ENCODE measurements around the gene OR2M2.

The OR2M2 gene, protein sequence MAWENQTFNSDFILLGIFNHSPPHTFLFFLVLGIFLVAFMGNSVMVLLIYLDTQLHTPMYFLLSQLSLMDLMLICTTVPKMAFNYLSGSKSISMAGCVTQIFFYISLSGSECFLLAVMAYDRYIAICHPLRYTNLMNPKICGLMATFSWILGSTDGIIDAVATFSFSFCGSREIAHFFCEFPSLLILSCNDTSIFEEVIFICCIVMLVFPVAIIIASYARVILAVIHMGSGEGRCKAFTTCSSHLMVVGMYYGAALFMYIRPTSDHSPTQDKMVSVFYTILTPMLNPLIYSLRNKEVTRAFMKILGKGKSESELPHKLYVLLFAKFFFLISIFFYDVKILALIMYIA

DNA sequence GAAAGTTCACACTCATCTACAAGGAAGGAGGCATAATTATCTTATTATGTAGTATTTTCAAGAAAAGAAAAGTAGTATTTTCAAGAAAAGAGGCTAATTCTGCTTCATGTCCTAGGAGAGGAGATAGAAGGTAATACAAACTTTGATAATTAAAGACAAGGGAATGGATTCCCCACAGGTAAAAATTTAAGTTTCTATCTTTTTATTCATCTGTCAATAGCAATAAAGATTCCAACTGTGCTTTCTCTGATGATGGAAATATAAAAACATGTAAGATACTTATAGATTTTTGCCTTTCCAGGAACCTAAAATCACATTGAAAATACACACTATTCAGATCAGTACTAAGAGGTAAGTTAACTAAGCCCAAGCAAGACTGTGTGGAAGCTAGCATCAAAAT lies at the start of gene OR2M2:
OR2M2 (plus strand) TSS at position 301 of the 400 bp plus-strand sequence. CDS start 5,165 bp downstream, outside the sequence.
- no peak for DNase-seq (ENCODE audit: low read depth)

DNA sequence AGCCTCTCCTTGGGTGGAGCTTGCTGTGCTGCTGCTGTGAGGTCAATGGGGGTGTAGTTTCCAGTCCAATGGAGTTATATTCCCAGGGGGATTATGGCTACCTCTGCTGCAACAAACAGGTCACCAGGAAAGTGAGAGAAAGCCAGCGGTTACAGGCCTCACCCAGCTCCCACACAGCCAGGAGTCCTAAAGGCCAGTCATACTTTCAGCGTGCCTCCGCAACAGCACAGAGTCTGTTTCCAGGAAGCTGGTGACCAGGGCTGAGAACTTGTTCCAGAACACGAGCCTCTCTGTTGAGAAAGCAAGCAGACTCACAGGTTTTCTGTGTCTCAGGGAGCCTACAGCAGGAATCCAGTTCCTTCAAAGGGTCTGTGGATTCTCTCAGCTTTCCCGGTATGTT lies 47.0 kb upstream of the OR2M2 start:
- DNase-seq (ENCODE audit: low read depth): no peak

DNA sequence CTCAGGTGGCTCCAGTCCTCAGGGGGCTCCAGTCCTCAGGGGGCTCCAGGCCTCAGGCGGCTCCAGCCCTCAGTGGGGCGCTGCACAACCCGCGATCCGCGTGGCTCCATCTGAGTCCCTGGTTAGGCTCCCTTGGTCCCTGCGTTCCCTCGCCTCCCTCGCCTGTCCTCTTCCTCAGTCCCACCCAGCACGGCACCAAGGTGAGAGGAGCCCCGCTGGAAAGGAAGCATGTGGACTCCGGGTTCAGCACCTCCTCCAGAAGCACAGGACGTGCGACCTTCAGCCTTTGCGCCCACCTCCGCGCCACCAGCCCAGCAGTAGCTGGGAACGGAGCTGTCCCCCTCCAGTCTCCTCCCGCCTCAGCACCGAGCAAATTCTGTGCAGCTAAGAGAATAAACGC lies 37.8 kb upstream of the OR2M2 start:
- DNase-seq (ENCODE audit: low read depth): no peak

GRCh38 chr1:248140846-248141245 lies 33.8 kb upstream of the OR2M2 start:
- no peak for DNase-seq (ENCODE audit: low read depth)

DNA sequence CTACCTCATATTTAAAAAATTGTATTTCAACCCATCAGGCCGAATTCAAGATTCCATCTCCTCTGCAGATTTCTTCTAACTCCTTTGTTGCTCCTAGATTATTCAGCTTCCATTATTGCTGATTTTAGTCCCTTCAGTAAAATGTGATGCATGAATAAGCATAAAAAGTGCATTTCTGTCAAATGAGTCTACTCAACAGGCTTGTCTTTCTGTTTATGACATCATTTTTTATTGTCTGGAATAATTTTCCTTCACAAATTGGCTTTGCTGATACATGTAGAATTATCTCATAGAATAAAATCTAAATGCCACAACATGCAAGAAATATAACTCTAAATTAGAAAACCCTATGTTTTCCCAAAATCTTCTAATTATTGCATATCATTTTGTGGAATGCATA lies 31.3 kb upstream of the OR2M2 start:
- DNase-seq (ENCODE audit: low read depth): no peak

DNA sequence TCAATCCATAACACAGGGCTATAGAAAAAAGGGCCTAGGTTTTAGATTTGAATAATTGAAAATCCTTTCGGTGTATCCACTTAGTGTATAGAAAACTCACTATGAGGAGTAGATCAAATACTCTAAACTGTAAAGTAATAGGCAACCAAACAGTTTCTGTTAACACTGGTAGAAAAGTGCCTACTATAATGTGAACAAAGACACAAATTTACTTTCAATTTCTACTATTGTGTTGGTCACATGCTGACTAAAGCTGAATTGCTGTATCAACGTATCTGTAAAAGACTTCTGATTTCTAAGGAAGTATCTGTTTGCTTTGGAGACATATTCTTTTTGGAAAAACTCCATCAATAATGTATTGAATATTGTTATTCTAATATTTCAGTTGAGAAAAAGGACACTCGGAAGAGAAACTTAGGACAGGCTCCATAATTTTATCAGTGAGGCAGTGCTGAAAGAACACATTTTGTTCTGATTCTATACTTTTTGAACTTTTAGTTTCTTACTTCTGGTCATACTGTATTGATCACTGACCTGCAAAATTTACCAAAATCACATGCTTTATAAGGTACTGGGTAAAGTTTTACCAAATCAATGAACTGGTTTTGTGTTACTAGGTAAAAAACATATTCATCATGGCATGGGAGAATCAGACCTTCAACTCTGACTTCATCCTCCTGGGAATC lies 30.0 kb upstream of the OR2M2 start, which contains the start of gene OR2M5:
OR2M5 (plus strand) TSS at position 636 of the 686 bp plus-strand sequence; CDS start at position 636, 0 bp downstream.
- no peak for DNase-seq (ENCODE audit: low read depth)

DNA sequence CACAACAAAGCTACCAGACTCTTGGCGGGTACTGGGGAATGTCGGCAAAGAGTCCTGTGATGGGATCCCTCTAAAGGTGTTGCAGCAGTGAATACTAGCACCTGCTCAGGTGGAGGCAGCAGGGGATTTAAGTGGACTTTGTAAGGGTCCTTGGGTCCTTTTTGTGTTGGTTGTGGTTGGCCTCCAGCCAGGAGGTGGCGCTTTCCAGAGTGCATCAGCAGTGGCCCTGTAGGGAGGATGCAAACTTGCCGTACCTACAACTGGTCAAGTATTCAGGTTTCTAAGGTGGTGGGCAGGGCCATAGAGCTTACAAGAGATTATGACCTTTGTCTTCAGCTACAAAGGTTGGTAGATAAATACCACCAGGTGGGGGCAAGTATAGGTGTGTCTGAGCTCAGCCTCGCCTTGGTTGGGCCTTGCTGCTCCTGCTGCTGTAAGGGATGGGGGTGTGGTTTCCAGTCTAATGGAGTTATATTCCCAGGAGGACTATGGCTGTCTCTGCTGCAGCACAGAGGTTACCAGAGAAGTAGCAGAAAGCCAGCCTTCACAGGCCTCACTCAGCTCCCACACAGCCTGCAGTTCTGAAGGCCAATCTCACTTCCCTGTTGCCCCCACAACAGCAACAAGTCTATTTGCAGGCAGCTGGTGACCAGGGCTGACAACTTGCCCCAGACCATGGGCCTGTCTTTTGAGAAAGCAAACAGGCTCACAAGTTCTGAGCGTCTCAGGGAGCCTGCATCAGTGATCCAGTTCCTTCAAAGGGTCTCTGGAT lies 22.4 kb upstream of the OR2M2 start:
- no peak for DNase-seq (ENCODE audit: low read depth)

- no peak for DNase-seq (ENCODE audit: low read depth)
Observed at GRCh38 chr1:248155927-248156326, 18.7 kb upstream of the OR2M2 start.

DNA sequence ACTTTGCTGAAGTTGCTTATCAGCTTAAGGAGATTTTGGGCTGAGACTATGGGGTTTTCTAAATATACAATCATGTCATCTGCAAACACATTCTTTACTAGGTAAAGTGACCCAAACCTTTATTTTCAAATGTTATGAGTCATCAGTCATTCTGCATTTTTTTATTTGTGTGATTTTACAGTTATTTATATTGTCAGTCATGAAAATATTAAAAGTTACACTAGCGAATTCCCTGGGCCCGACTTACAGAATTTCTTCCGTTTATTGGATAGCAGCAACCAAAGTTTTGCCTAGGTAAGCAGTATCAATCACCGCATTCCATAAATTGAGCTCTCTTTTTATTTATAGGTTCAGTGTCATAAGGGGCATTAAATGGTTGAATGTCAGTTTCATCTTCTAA lies 15.9 kb upstream of the OR2M2 start:
- no peak for DNase-seq (ENCODE audit: low read depth)

GRCh38 chr1:248164031-248164430 lies 10.6 kb upstream of the OR2M2 start:
- DNase-seq (ENCODE audit: low read depth): no peak

DNA sequence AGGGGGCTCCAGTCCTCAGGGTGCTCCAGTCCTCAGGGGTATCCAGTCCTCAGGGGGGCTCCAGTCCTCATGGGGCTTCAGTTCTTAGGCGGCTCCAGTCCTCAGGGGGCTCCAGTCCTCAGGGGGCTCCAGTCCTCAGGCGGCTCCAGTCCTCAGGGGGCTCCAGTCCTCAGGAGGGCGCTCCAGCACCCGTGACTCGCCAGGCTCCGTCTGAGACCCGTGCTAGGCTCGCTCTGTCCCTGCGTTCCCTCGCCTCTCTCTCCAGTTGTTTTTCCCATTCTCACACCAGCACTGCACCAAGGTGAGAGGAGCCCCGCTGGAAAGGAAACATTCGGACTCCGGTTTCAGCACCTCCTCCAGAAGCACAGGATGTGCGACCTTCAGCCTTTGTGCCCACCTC lies 9.4 kb upstream of the OR2M2 start:
- DNase-seq (ENCODE audit: low read depth): no peak

GRCh38 chr1:248183996-248184395 lies 9.4 kb downstream of the OR2M2 start:
- DNase-seq (ENCODE audit: low read depth): no peak

- no peak for DNase-seq (ENCODE audit: low read depth)
Observed at GRCh38 chr1:248187363-248187762, 12.7 kb downstream of the OR2M2 start.

GRCh38 chr1:248189026-248189425 lies 14.4 kb downstream of the OR2M2 start:
- no peak for DNase-seq (ENCODE audit: low read depth)

GRCh38 chr1:248194117-248194516 lies 19.5 kb downstream of the OR2M2 start:
- DNase-seq (ENCODE audit: low read depth): no peak

DNA sequence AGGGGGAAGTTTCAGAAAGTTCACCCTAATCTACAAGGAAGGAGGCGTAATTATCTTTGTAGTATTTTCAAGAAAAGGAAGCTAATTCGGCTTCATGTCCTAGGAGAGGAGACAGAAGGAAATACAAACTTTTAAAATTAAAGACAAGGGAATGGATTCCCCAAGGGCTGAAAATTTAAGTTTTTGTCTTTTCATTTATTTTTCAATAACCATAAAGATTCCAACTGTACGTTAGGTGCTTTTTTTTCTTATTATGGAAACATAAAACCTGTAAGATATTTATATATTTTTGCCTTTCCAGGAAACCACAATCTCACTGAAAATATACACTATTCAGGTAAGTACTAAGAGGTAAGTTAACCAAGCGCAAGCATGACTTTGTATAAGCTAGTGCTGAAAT lies 22.3 kb downstream of the OR2M2 start, which contains the start of gene OR2M3:
OR2M3 (plus strand) TSS at position 301 of the 400 bp plus-strand sequence. CDS start 5,803 bp downstream, outside the sequence.
- DNase-seq (ENCODE audit: low read depth): no peak

DNA sequence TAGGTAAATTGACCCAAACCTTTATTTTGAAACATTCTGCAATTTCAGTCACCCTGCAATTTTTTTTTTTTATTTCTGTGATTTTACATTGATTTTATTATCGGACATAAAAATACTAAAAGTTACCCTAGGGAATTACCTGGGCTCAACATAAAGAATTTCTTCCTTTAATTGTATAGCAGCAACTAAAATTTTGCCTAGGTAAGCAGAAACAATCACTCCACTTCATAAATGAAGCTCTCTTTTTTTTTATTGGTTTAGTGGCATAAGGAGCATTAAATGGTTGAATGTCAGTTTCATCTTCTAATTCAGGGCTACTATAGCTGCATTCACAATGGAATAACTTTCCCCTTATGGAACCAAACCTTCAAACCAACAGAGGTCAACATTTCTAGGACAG lies 41.3 kb downstream of the OR2M2 start:
- DNase-seq (ENCODE audit: low read depth): no peak

GRCh38 chr1:248225537-248225936 lies 50.9 kb downstream of the OR2M2 start:
- DNase-seq (ENCODE audit: low read depth): no peak

DNA sequence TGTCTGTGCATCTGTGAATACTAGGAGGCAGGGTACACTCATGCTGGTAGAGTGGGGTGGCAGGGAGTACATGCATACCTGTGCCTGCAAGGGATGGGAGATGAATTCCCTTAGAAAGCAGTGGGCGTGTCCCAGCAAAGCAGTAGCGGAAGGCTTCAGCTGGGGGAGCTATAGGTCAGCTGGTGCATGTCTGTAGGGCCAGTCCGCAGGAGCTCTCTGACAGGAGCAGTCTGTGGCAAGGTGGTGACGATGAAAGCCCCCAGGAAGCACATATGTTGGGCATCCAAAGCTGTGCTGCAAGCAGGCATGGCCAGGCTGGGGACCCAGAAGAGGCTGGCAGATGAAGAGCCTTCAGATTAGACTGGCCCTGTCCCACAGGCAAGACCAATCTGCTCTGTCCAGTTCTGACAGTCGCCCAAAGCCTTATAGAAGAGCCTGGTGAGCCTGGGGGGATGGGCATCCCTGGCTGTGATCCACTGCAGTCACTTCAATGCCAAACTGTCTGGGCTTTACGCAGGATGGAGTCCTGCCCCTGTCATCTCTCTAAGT lies 54.8 kb downstream of the OR2M2 start:
- DNase-seq (ENCODE audit: low read depth): no peak

Data from stimulated activated CD4-positive, alpha-beta T cell treated with anti-CD3 and anti-CD28 coated beads, Interleukin-2, amount 100 ng/mL, for 4 hours (primary cell).